NCI-H524 treated with DMSO at 0.1 percent for 48 hours (cell line): ENCODE measurements around the gene PES1.
"Not testable (repeated sequence)": the region's sequence is repeated elsewhere in the genome, so short reads cannot be mapped to it uniquely, and the experiment has no call there.

Source experiments
- DNase-seq: peaks from one replicate; lab custom pipeline; 2025; lab: John Stamatoyannopoulos, UW

Gene PES1

GRCh38 chr22:30575859-30576258, 15.9 kb downstream of the PES1 start:
- no peak for DNase-seq

GRCh38 chr22:30574997-30575671, 16.6 kb downstream of the PES1 start:
- DNase-seq = no peak

- DNase-seq = no peak
Measured at GRCh38 chr22:30574095-30574981, 17.4 kb downstream of the PES1 start, which contains the start of gene GAL3ST1. GAL3ST1 (minus strand) TSS chr22:30574665; CDS start chr22:30557392, 17,273 bp downstream.

GRCh38 chr22:30573594-30574094, 18.1 kb downstream of the PES1 start:
- no peak for DNase-seq

GRCh38 chr22:30572840-30573593, 18.7 kb downstream of the PES1 start:
- no peak for DNase-seq

GRCh38 chr22:30572210-30572609, 19.5 kb downstream of the PES1 start:
- DNase-seq = no peak

- DNase-seq = no peak
Measured at GRCh38 chr22:30569674-30570202, 22.0 kb downstream of the PES1 start.

- no peak for DNase-seq
Measured at GRCh38 chr22:30568137-30568805, 23.4 kb downstream of the PES1 start.

GRCh38 chr22:30567277-30567676, 24.4 kb downstream of the PES1 start:
- DNase-seq = not testable (repeated sequence)

- DNase-seq = no peak
Measured at GRCh38 chr22:30566125-30566524, 25.6 kb downstream of the PES1 start.

- DNase-seq = no peak
Measured at GRCh38 chr22:30565341-30565740, 26.4 kb downstream of the PES1 start.

- no peak for DNase-seq
Measured at GRCh38 chr22:30564761-30565119, 27.0 kb downstream of the PES1 start.

GRCh38 chr22:30564045-30564760, 27.5 kb downstream of the PES1 start:
- no peak for DNase-seq

- DNase-seq = no peak
Measured at GRCh38 chr22:30562366-30562765, 29.3 kb downstream of the PES1 start.

- no peak for DNase-seq
Measured at GRCh38 chr22:30561402-30562189, 30.1 kb downstream of the PES1 start.

GRCh38 chr22:30560643-30561202, 31.0 kb downstream of the PES1 start:
- DNase-seq = not testable (repeated sequence)

- DNase-seq = no peak
Measured at GRCh38 chr22:30559889-30560288, 31.8 kb downstream of the PES1 start.

- DNase-seq = no peak
Measured at GRCh38 chr22:30557243-30557642, 34.5 kb downstream of the PES1 start.

GRCh38 chr22:30556388-30556787, 35.3 kb downstream of the PES1 start:
- DNase-seq = no peak
